ENCODE results near the gene ZBTB7C.

DNA sequence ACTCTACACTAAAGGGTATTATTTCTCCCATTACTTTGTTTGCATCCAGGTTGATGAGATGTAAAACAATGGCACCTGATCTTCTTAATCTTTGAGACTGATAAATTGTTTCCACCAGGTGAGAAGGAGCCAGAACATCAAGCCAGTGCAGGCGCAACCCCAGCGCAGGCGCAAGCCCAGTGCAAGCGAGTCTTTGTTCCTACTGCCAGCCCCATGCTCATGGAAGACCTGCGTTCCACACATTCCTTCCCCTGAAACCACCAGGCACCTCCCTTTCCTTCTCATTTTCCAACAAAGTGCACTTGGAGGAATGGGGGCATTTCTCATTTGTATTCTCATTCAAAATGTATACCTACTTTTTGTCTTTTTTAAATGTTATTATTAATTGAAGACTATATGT is 290.0 kb downstream of the ZBTB7C start:
- no peak for TF ChIP-seq CTCF (IDR thresholded peaks at IDR 0.05)
- TF ChIP-seq EP300 (IDR thresholded peaks at IDR 0.05) = no peak
- no peak for TF ChIP-seq POLR2AphosphoS5 (IDR thresholded peaks at IDR 0.05)
- no peak for TF ChIP-seq POLR2A (IDR thresholded peaks at IDR 0.05)
